Right atrium auricular region (tissue), 2 donors: ENCODE data around the gene LRRC72. TPM values are rescaled to one million over a fixed set of nuclear protein-coding genes. Genes with fewer than 3 reads are reported as not detected.
A peak's percentile ranks its signal among the peaks of the same experiment; 100 is the strongest.

Experiments
- DNase-seq: peaks from one replicate; pipeline ENCODE4 v3.0.0-alpha.2; 2019; ENCODE audit warnings: low spot score
- H3K27ac ChIP-seq, 2 donors: fragments of 200-600 bp; sonication (generic); 1 replicate in 1 of 2; 2 replicates in 1 of 2; pipeline ENCODE4 v1.5.1; 2016 to 2019
- H3K27me3 ChIP-seq, 2 donors: fragments of 200-600 bp; sonication (generic); one replicate each; pipeline versions ENCODE4 v1.5.1 to v1.6.0; 2017 to 2019
- H3K36me3 ChIP-seq: fragments of 200-600 bp; sonication (generic); one replicate; pipeline ENCODE4 v1.5.1; 2016
- H3K4me1 ChIP-seq, 2 donors: fragments of 200-600 bp; sonication (generic); one replicate each; pipeline versions ENCODE4 v1.5.1 to v1.6.0; 2017 to 2019
- H3K4me3 ChIP-seq, 2 donors: fragments of 200-600 bp; sonication (generic); 1 replicate in 1 of 2; 2 replicates in 1 of 2; pipeline ENCODE4 v1.5.1; 2017 to 2019; ENCODE audit warnings: mild to moderate bottlenecking in 1 of 2, moderate library complexity in 1 of 2
- H3K9me3 ChIP-seq, 2 donors: fragments of 200-600 bp; sonication (generic); one replicate each; pipeline ENCODE4 v1.5.1; 2019
- total RNA-seq, 2 donors: library from RNA; depleted of rRNA; stranded (reverse); fragments of >200 nt; gene quantifications; one replicate each; pipeline ENCODE4 v1.1.0, GENCODE V29; 2016
- TF ChIP-seq, protein P1 (sequence below), 2 donors: fragments of 200-600 bp; sonication (generic); IDR thresholded peaks; one replicate each; pipeline ENCODE4 v1.5.1; 2019; ENCODE audit warnings: antibody characterized with exemption in 2 of 2

LRRC72 gene
- total RNA-seq, 2 donors from 2014 or later = not detected

- no peak overlapping the region for H3K4me3 ChIP-seq
- DNase-seq = no peak
These were observed 36.8 kb downstream of the LRRC72 start for GRCh38 chr7:16563281-16564022.

GRCh38 chr7:16564023-16564380, 37.4 kb downstream of the LRRC72 start:
- DNase-seq = no peak
- Histone ChIP-seq H3K27me3 (no peaks in the 10 kb centered on the region), H3K4me3 (no peak overlapping the region), H3K27ac (no peak overlapping the region), H3K4me1 (peaks cover 0 to under 1% of the 10 kb centered on the region in 2 donors), H3K36me3 (no peaks in the 10 kb centered on the region), H3K9me3 (no peaks in the 10 kb centered on the region)
- TF ChIP-seq, protein P1, sequence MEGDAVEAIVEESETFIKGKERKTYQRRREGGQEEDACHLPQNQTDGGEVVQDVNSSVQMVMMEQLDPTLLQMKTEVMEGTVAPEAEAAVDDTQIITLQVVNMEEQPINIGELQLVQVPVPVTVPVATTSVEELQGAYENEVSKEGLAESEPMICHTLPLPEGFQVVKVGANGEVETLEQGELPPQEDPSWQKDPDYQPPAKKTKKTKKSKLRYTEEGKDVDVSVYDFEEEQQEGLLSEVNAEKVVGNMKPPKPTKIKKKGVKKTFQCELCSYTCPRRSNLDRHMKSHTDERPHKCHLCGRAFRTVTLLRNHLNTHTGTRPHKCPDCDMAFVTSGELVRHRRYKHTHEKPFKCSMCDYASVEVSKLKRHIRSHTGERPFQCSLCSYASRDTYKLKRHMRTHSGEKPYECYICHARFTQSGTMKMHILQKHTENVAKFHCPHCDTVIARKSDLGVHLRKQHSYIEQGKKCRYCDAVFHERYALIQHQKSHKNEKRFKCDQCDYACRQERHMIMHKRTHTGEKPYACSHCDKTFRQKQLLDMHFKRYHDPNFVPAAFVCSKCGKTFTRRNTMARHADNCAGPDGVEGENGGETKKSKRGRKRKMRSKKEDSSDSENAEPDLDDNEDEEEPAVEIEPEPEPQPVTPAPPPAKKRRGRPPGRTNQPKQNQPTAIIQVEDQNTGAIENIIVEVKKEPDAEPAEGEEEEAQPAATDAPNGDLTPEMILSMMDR (IDR thresholded peaks at IDR 0.05) = no peak

More at GRCh38 chr7:16563281-16564022, 36.8 kb downstream of the LRRC72 start:
- H3K27ac ChIP-seq = no peak overlapping the region
- H3K36me3 ChIP-seq = no peaks in the 10 kb centered on the region
- TF ChIP-seq, protein P1 (IDR thresholded peaks at IDR 0.05) = no peak
- H3K9me3 ChIP-seq = no peaks in the 10 kb centered on the region
- no peaks in the 10 kb centered on the region for H3K27me3 ChIP-seq
- H3K4me1 ChIP-seq = peaks cover 0 to 4% of the 10 kb centered on the region in 2 donors

DNA sequence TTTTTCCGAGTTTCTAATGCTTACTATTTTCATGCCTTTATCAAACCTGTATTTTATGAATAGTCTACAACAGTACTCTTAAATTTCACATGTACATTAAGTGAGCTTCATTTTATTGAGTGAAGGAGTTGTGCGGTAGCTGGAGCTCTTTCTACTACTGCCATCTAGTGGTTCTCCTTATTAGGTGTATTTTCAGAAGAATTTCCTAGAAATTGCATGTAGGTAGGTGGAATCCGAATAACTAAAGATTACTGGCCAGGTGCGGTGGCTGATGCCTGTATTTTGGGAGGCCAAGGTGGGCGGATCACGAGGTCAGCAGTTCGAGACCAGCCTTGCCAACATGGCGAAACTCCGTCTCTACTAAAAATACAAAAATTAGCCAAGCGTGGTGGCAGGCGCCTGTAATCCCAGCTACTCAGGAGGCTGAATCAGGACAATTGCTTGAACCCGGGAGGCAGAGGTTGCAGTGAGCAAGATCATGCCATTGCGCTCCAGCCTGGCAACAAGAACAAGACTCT, 38.3 kb downstream of the LRRC72 start:
- Histone ChIP-seq H3K36me3 (no peaks in the 10 kb centered on the region), H3K9me3 (no peaks in the 10 kb centered on the region), H3K27ac (no peak overlapping the region), H3K4me3 (no peak overlapping the region), H3K27me3 (no peaks in the 10 kb centered on the region), H3K4me1 (no peaks in the 10 kb centered on the region)
- TF ChIP-seq, protein P1 (IDR thresholded peaks at IDR 0.05) = peak; percentile 49 to 86
- DNase-seq = no peak

- H3K9me3 ChIP-seq = no peaks in the 10 kb centered on the region
- no peak for DNase-seq
- H3K27me3 ChIP-seq = no peaks in the 10 kb centered on the region
- no peaks in the 10 kb centered on the region for H3K36me3 ChIP-seq
- TF ChIP-seq, protein P1 (IDR thresholded peaks at IDR 0.05) = no peak
- no peak overlapping the region for H3K4me3 ChIP-seq
- H3K27ac ChIP-seq = no peak overlapping the region
- H3K4me1 ChIP-seq = no peaks in the 10 kb centered on the region
These were observed 45.3 kb downstream of the LRRC72 start for GRCh38 chr7:16571941-16572340.

DNA sequence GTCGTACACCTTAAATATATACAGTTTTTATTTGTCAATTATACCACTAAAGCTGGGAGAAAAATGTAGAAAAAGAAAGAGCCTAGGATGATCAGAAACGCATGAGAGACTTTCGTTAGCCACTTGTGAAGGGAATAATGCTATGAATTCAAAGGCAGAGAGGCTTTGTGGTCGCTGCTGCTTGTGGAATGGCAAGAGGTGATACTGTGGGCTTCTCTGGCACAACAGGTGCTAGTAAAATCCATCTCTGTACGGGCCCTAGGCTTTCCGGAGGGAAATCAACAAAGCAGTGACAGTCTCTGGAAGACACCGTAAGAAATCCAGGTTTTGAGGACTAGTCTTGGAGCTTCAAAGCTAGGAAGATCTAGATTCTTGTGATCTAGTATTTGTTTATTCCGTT, 52.6 kb downstream of the LRRC72 start:
- TF ChIP-seq, protein P1 (IDR thresholded peaks at IDR 0.05) = no peak
- DNase-seq = no peak

More for the DNA sequence above, 52.6 kb downstream of the LRRC72 start:
- Histone ChIP-seq H3K36me3 (no peaks in the 10 kb centered on the region), H3K27ac (no peak overlapping the region), H3K27me3 (no peaks in the 10 kb centered on the region), H3K4me1 (peaks cover 0 to 5% of the 10 kb centered on the region in 2 donors), H3K4me3 (no peak overlapping the region), H3K9me3 (no peaks in the 10 kb centered on the region)
